GM19324 (cell line): ENCODE data around the gene PPP1R3G.
"Not testable (repeated sequence)": the region's sequence is repeated elsewhere in the genome, so short reads cannot be mapped to it uniquely, and the experiment has no call there.

ENCODE experiments used
- ATAC-seq: cut with Tn5 transposase; IDR thresholded peaks from one replicate; pipeline ENCODE4 v1.9.1; 2021; ENCODE audit warnings: mild to moderate bottlenecking, moderate library complexity; ENCODE audit not compliant: unreplicated experiment, low FRiP score

Gene PPP1R3G

DNA sequence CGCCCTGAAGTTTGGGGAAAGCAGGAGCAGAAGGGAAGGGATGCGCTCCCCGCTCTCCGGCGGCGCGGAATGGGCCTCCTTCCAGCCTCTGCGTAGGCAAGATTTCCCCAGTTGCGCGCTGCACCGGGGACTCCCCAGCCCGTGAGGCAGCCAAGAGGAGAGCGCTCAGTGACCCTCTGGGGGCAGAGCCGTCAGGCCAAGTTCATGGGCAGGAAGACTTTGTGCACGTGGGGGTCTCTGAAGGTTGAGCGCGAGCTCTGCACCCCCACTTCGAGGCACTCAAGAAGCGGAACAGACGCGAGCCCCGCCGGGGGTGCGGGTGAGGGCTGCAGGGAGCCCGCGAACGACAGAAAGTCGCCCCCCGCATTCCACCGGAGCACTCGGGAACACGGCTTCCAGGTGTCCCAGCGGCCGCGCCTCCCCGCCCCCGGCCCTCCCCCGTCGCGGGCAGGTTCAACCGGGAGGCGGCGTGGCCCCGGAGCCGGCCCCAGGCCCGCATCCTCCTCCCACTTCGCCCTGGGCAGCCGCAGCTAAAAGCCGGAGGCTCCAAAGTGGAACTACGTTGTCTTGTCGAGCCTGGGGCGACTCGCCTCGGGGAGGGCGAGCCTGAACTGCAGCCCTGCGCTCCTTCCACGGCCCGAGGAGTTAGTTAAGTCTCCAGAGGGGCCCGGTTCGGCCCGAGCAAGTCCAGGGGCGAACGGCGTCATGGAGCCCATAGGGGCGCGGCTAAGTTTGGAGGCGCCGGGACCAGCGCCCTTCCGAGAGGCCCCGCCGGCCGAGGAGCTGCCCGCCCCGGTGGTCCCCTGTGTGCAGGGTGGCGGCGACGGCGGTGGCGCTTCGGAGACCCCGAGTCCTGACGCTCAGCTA, at the start of gene PPP1R3G:
TSS of gene PPP1R3G (plus strand) at position 561 of the 867 bp plus-strand sequence. CDS start at position 706, 145 bp downstream.
- no peak for ATAC-seq

DNA sequence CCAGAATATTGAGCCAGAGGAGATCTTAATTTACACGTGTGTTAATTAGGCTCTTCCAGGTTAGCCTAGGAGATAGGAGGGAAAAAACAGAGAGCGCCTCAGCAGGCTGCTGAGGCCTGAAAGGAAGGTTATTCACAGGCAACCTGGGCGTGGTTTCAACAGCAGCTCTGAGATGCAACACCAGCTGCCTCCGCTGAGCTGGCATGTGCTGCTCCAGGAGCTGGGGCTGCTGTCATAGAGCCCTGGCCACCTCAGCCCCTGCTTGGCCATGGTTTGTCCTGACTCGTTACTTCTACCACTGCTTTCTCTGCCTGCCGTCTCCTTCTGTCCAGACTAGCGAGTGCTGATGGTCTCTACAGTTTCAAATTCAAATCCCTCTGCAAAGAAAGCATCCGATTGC, 48.9 kb upstream of the PPP1R3G start:
- ATAC-seq: no peak

DNA sequence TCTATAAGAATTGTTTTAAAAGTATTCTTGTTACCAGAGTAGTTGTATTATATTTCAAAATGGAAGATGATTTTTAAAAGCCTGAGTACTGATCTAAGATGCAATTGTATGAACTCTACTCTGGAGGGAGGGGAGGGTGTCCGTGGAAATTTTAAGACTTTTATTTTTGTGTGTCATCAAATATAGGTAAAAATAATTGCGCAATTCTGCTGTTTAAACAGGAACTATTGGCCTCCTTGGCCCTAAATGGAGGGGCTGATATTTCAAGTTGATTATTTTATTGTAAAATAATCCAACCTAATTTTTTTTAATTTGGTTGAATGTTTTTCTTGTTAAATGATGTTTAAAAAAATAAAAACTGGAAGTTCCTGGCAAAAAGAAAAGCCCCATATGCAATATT, 43.2 kb upstream of the PPP1R3G start:
- ATAC-seq: no peak

DNA sequence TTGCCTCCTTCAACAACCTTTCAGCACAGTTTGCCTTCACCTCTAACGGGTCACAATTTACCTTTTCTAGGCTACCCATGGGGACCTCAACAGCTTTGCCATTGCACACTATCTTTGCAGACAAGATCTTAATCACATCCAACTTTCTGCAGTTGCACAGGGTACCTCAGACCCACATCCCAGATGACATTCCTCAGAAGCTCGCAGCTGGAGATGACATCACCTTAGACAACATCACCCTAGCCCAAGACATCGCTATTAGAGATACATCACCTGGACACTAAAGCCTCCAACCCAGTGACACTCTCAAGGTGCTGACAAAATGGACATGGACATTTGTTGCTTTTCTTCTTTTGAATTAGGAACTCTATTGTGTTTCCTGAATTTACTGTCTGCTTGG, 42.7 kb upstream of the PPP1R3G start:
- no peak for ATAC-seq

DNA sequence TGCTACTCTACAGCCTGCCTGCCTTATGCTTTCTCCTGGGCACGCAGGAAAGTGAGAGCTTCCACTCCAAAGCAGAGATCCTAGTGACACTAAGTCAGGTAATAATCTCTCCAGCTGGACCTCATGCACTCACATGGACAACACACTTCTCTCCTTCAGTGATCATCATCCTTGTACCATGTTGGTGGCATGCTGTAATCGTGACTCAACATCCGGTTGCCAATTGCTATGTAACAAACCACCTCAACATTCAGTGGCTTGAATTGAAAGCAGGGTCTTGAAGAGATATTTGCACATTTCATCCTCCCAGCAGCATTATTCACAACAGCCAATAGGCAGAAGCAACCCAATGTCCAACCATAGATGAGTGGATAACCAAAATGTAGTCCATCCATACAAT, 40.3 kb upstream of the PPP1R3G start:
- no peak for ATAC-seq

DNA sequence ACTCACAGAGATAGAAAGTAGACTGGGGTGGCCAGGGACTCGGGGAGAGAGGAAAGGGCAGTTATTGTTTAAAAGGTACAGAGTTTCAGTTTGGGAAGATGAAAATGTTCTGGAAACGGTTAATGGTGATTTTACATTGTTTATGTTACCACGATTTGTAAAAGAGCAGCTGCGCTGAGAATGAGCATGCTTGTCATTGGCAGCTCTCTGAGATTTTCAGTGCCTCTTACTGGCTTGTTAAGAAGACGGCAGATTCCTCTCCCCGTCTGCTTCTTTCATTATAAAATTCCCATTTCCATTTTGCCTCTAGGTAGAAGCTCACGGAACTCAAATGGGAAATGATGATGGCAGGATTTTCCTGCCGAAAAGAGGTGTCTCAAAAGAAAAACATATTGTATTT, 39.7 kb upstream of the PPP1R3G start:
- no peak for ATAC-seq

DNA sequence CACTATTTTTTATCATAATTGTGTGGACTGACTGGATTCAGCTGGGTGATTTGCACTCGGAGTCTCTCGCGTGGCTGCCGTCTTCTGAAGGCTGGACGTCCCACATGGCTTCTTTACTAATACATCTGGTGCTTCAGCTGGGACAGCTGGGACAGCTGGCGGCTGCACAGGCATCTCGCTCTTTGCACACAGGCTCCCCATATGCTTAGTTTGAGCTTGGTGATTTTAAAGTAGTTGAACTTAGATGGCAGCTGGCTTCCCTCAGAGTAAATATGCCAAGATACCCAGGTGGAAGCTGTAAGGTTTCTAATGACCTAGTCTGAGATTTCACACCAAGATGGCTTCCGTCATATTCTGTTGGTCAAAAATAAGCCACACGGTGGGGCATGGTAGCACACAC, 38.7 kb upstream of the PPP1R3G start:
- no peak for ATAC-seq

DNA sequence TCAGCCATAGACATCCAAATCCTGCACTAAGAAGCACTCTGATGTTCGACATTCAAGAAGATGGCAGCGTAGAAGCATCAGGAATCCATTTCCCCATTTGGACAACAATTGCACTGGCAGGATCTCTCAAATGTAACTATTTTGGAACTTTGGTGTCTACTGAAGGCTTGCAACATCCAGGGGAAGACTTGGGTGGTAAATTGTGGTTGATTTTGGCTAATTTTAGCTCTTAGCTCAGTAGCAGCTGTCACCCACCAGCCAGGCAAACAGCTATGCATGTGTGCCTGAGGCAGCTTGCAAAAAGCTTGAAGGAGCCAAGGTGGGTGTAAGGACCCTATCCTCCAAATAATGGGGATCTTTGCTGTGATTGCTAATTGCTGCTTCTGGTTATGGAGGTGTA, 35.1 kb upstream of the PPP1R3G start:
- ATAC-seq: no peak

DNA sequence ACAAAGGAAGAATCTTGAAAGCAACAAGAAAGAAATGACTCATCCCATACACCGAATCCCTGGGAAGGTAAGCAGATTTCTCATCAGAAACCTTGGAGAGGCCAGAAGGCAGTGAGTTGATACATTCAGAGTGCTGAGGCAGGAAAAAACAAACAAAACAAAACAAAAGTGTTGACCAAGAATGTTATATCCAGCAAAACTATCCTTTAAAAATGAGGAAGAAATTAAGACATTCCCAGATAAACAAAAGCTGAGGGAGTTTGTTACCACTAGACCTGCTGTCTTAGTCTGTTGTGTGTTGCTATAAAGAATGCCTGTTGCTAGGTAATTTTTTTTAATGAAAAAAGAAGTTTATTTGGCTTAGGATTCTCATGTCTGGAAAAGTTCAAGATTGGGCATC, 33.7 kb upstream of the PPP1R3G start:
- no peak for ATAC-seq

DNA sequence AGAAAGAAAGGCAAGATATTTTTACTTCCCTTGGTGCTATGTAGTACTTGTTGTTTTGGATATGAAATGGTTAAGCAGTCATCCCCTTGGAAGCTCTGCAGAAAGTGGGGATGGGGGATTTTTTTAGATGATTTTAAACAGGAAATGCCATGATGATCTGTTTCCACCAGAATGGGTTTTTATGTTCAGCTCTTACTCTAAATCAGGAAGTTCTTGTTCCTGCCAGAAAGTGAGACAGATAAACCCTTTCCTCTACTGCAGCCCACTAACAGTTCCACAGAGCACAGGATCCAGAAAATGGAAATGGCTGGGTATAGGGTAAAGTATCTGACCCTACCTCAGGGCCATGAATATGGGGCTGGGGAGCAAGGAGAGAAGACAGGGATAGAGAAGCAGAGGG, 32.1 kb upstream of the PPP1R3G start:
- ATAC-seq: no peak

DNA sequence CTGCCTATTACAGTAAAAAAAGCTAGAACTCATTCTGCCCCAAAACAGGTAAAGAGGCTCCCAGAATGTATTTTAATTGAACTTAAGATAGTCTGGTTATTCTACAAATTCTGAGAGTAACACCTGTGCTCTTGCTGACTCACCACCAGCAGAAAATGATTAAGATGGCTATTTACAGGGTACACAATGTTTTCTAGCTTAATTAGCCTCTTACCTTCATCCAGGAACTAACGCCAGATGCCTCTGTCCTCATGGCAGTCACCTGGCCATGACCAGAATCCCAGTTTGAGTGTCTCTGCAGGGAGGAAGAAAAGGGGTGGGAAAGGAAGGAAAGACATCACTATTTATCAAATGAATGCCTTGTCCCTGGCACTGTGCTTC, 31.3 kb upstream of the PPP1R3G start:
- ATAC-seq: no peak

DNA sequence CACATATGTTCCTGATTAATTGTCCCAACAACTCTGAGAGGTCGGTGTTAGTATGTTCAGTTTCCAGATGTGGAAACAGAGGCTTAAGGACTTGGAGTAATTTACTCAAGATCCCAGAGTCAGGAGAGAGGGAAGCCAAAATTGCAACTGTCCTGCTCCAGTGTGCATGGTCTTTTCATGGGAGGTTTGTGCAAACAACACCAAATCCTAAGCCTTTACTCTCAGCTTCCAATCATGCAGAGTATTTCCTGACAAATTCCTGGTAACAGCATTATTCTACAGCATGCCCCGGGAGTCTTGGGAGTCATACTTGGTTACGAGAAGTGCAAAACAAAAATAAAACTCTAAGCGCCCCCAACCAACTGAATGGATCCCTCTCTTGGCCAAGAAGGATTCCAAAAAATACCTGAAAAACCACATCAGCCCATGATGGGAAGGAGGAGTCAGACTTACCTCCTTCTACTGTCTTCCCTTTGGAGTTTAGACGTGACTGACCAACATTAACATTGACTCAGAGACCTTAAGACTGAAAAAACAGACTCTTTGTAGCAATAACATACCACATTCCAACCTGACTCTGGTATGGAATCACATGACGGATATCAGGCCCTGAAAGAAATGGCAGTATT, 30.8 kb upstream of the PPP1R3G start:
- no peak for ATAC-seq

DNA sequence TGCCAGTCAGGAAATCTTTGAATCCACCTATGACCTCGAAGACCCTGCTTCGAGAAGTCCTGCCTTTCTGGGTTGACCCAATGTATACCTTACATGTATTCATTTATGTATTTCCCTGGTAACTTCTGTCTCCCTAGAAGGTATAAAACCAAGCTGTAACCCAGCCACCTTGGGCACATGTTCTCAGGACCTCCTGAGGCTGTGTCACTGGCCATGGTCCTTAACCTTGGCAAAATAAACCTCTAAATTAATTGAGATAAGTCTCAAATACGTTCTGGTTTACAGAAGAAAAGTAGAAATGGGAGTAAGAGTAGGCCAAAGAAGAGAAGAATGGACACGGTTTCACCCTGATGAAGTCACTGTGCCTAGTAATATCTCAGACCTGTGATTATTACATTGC, 30.0 kb upstream of the PPP1R3G start:
- no peak for ATAC-seq

DNA sequence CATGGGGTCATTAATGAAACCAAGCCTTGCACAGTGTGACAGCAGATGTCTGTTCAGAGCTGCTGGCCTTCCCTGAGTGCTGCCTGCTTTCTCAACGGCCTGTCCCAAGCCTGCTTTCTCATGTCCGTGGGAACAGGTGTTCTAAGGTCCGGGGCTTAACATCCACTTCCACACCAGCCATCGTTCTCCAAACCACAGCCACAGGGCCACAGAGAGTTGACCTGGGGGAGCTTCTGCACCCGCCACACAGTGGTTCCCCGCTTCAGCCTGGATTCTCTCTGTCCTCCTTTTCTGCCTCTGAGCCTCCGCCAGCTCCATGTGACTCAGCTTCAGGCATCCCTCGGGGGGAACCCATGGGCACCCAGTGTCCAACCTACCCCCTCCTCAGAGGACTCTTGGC, 26.9 kb upstream of the PPP1R3G start:
- no peak for ATAC-seq

DNA sequence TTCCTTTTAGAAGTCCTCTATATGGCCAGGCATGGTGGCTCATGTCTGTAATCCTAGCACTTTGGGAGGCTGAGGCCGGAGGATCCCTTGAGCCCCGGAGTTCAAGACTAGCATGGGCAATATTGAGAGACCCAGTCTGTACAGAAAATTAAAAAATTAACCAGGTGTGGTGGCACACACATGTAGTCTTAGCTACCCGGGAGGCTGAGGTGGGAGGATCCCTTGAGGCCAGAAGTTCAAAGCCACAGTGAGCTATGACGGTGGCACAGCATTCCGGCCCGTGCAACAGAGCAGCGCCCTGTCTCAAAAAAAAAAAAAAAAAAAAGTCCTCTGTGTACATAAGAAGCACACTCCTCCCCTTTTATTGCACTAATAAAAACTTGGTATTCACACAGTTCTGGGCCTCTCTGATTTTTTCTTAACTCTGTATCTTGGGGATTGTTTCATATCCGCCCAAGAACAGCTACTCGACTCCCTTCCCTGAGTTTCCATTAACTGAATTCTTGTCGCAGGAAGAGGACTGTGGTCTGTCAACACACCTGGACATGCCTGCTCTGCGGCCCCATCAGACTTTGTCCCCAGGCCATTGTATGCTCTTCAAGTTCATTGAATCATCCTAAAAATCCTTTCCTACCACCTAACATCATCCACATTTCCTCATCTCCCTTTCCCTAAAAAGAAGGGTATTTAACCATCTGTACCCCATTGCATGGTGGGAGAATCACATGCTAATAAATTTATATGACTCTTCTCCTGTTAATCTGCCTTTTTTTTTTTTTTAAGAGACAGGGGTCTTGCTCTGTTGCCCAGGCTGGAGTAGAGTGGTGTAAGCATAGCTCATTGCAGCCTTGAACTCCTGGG, 25.9 kb upstream of the PPP1R3G start:
- no peak for ATAC-seq

DNA sequence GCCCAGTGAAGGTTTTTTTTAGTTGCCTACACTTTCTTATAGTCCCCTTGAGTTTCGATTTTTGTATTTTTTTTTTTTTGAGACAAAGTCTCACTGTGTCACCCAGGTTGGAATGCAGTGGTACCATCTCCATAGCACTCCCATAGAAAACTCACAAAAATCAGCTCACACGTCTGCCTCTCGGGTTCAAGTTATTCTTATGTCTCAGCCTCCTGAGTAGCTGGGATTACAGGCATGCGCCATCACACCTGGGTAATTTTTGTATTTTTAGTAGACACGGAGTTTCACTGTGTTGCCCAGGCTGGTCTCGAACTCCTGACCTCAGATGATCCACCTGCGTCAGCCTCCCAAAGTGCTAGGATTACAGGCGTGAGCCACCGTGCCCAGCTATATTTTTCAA, 24.7 kb upstream of the PPP1R3G start:
- not testable (repeated sequence) for ATAC-seq

DNA sequence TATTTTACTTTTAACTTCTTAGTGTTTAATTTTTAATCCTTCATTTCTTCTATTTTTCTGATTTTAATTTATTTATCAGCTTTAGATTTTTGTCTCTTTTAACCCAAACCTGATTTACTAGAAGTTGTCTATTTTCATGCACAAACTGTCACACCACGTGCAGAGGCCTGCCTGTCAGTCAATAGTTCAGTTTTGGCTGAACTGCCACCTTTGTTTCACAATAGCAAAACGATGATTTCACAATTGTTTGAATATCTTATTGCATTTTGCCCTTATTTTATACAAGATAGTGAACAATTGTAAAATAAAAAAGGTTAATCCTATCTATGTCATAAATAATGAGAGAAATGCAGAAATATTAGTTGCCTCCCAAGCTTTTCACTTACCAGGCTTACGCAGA, 24.0 kb upstream of the PPP1R3G start:
- ATAC-seq: no peak

DNA sequence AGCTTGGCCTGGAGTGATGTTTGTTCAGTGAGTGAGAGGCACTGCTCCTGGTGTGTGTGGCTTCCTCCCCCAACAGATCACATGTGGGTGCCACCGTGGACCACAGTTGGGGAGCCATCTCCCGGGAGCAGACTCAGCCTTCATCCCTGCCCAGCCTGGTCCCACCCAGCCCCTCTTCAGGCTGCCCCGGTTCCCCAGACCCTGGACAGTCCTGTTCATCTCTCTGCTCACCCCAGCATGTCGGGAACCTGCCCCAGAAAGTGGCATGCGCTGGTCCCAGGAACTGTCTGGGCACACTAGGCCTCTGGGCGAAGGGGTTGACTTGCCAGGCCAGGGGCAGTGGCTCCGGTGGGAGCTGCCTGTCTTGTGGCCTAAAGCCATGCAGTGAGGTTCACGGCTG, 21.5 kb upstream of the PPP1R3G start:
- no peak for ATAC-seq

DNA sequence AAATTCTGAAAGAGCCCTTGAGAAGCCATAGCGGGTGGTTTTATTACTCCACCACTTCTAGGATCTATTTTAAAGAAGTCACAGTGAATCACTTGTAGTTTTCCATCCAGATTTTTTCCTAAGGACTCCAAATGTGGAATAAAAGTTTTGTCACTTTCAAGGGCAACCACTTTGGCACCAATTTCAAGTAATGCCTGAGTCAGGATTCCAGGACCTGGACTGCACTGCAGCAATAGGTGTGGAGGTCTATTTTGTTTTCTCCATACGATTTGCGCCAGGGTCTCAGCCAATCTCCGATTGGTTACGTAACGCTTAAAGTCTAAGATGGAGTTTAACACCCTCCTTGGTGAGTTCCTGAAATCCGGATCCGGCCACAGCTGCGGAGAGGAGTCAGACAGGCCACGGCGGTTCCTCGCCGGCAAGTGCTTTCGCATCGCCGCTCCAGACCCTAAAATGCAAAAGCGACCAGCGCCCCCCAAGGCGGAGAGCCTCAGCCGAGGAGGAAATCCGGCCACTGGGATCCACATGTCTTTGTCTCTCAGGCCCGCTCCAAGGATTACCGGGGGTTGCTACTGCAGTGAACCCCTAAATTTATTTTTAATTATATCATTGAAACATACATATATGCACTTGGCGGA, 18.6 kb upstream of the PPP1R3G start:
- ATAC-seq: no peak

DNA sequence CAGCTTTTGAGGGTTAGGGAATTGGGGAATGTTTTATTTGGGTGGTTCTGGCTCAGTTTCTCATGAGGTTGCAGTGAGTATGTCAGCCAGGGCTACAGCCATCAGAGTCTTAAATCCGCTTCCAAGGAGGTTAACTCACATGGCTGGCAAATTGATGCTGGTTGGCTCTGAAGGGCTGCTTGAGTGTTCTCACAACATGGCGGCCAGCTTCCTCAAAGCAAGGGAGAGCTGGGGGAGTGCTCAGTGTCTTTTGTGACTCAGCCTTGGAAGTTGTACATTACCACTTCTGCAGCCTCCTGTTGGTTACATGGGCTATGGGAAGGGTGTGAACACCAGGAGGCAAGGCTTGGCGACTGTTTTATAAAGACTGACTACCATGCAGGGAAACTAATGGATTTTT, 17.8 kb upstream of the PPP1R3G start:
- ATAC-seq: no peak
